Activated CD4-positive, alpha-beta T cell treated with anti-CD3 and anti-CD28 coated beads for 36 hours (primary cell): ENCODE measurements around the gene TMEFF1. TPM values are rescaled to one million over a fixed set of nuclear protein-coding genes. Genes with fewer than 3 reads are reported as not detected.

Experiments used
- ATAC-seq: fragments of 200-7000 bp; cut with Tn5 transposase; one replicate; pipeline ENCODE4 v1.10.0; 2021; ENCODE audit warnings: mild to moderate bottlenecking, moderate library complexity
- CTCF ChIA-PET: fragments of 350-600 bp; sonication (Branson Sonifier 250); formaldehyde crosslinking; loops from one replicate; lab custom pipeline; 2021; ENCODE audit warnings: antibody characterized with exemption; lab: Charles Lee
- POLR2A ChIA-PET: fragments of 350-600 bp; sonication (Branson Sonifier 250); formaldehyde crosslinking; loops from one replicate; lab custom pipeline; 2021; ENCODE audit warnings: antibody characterized with exemption, inconsistent platforms; lab: Charles Lee
- DNase-seq: peaks from one replicate; pipeline ENCODE4 v3.0.0-alpha.2; 2020
- H3K27ac Mint-ChIP-seq: one replicate; pipeline ENCODE4 v1.8.0; 2021; ENCODE audit warnings: mixed read lengths
- H3K27me3 Mint-ChIP-seq: one replicate; pipeline ENCODE4 v1.8.0; 2021; ENCODE audit warnings: mixed read lengths
- H3K36me3 Mint-ChIP-seq: one replicate; pipeline ENCODE4 v1.8.0; 2021; ENCODE audit warnings: low read depth, mixed read lengths
- H3K4me1 Mint-ChIP-seq: one replicate; pipeline ENCODE4 v1.8.0; 2021; ENCODE audit warnings: mixed read lengths
- H3K4me3 Mint-ChIP-seq: one replicate; pipeline ENCODE4 v1.8.0; 2021; ENCODE audit warnings: mild to moderate bottlenecking, moderate library complexity, mixed read lengths
- H3K9me3 Mint-ChIP-seq: one replicate; pipeline ENCODE4 v1.8.0; 2021; ENCODE audit warnings: low read depth, mixed read lengths
- intact Hi-C, 2 experiments: fragments of 100-400 bp; cut with DNase I in 1 of 2; cut with micrococcal nuclease in 1 of 2; formaldehyde crosslinking; loops; one replicate each; pipeline versions ENCODE4 v1.14.2 to v1.15.1; 2022 to 2024; cut with DNase I, micrococcal nuclease
- total RNA-seq, 2 experiments: library from RNA; stranded (reverse); gene quantifications; one replicate each; pipeline ENCODE4 v1.2.3, GENCODE V29; 2021

TMEFF1 gene
- total RNA-seq, 2 experiments from 2014 or later: 0.27 TPM; not detected in 1

- ATAC-seq: no peak
- intact Hi-C loops: no loop called here
- Mint-ChIP-seq H3K27me3 (no peaks in the 10 kb centered on the region), H3K4me1 (no peaks in the 10 kb centered on the region), H3K4me3 (no peak overlapping the region), H3K27ac (no peak overlapping the region), H3K9me3 (peaks cover 4% of the 10 kb centered on the region), H3K36me3 (peaks cover 4% of the 10 kb centered on the region)
- ChIA-PET CTCF (interaction anchor here (1.5 kb wide), 1 partner anchor 11 kb away, joined by 3 read pairs; no protein-coding TSS in a partner anchor), POLR2A (no interaction called here)
- DNase-seq: no peak
Observed at GRCh38 chr9:100540327-100540726, 67.4 kb downstream of the TMEFF1 start.

GRCh38 chr9:100549048-100549447 is 76.1 kb downstream of the TMEFF1 start:
- Mint-ChIP-seq H3K9me3 (peaks cover 4% of the 10 kb centered on the region), H3K4me3 (no peak overlapping the region), H3K36me3 (peaks cover 8% of the 10 kb centered on the region), H3K27ac (no peak overlapping the region), H3K27me3 (no peaks in the 10 kb centered on the region), H3K4me1 (no peaks in the 10 kb centered on the region)
- POLR2A ChIA-PET: no interaction called here
- intact Hi-C loops: no loop called here
- CTCF ChIA-PET: interaction anchor here (1.3 to 1.9 kb wide), 2 partner anchors 8 to 10 kb away, joined by 3 to 4 read pairs; no protein-coding TSS in a partner anchor
- no peak for DNase-seq
- no peak for ATAC-seq

DNA sequence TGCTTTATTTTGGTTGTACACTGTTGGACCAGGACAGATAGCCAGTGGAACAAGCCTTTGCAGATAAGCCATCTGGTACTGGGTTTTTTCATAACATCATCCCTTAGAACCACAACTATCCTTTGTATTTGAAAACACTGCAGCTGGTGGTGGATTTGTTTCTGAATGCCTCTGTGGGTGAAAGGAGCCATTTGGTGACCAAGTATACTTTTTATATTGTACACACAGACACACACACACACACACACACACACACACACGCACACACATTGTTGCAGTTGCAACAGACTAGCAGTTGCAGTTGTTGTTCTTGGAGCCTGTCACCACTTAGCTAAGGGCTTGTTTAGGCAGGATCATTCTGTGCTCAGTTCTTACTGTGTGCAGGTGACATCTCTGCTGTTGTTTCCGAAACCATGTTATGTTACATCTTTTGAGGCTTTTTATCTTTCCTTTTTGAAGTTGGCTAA is 82.0 kb downstream of the TMEFF1 start:
- Mint-ChIP-seq H3K4me3 (no peak overlapping the region), H3K4me1 (no peaks in the 10 kb centered on the region), H3K36me3 (no peaks in the 10 kb centered on the region), H3K27ac (no peak overlapping the region), H3K27me3 (no peaks in the 10 kb centered on the region), H3K9me3 (no peaks in the 10 kb centered on the region)
- DNase-seq: no peak
- intact Hi-C loops: no loop called here
- no peak for ATAC-seq
- ChIA-PET POLR2A (interaction anchor here (0.6 kb wide), 1 partner anchor 78 kb away, joined by 12 read pairs; no protein-coding TSS in a partner anchor), CTCF (no interaction called here)

GRCh38 chr9:100555471-100555870 is 82.5 kb downstream of the TMEFF1 start:
- CTCF ChIA-PET: no interaction called here

GRCh38 chr9:100557053-100557452 is 84.1 kb downstream of the TMEFF1 start:
- no peaks in the 10 kb centered on the region for H3K9me3 Mint-ChIP-seq
- DNase-seq (no peak), ATAC-seq (no peak)
- POLR2A ChIA-PET: no interaction called here
- H3K27ac Mint-ChIP-seq: no peak overlapping the region
- no peaks in the 10 kb centered on the region for H3K27me3 Mint-ChIP-seq
- intact Hi-C loops: no loop called here
- H3K36me3 Mint-ChIP-seq: no peaks in the 10 kb centered on the region
- no peaks in the 10 kb centered on the region for H3K4me1 Mint-ChIP-seq
- CTCF ChIA-PET: interaction anchor here (1.0 kb wide), 2 partner anchors 8 to 39 kb away, joined by 3 read pairs; no protein-coding TSS in a partner anchor
- no peak overlapping the region for H3K4me3 Mint-ChIP-seq

More at GRCh38 chr9:100555471-100555870, 82.5 kb downstream of the TMEFF1 start:
- no peaks in the 10 kb centered on the region for H3K27me3 Mint-ChIP-seq
- POLR2A ChIA-PET: no interaction called here
- H3K4me3 Mint-ChIP-seq: no peak overlapping the region
- intact Hi-C loops: no loop called here
- no peaks in the 10 kb centered on the region for H3K9me3 Mint-ChIP-seq
- DNase-seq: no peak
- H3K36me3 Mint-ChIP-seq: no peaks in the 10 kb centered on the region
- ATAC-seq: no peak
- H3K27ac Mint-ChIP-seq: no peak overlapping the region
- no peaks in the 10 kb centered on the region for H3K4me1 Mint-ChIP-seq

GRCh38 chr9:100561256-100561655 is 88.3 kb downstream of the TMEFF1 start:
- H3K36me3 Mint-ChIP-seq: no peaks in the 10 kb centered on the region
- intact Hi-C loops: no loop called here
- H3K27me3 Mint-ChIP-seq: no peaks in the 10 kb centered on the region
- no peak for ATAC-seq
- ChIA-PET CTCF (no interaction called here), POLR2A (no interaction called here)
- no peak overlapping the region for H3K27ac Mint-ChIP-seq
- H3K4me3 Mint-ChIP-seq: no peak overlapping the region
- H3K4me1 Mint-ChIP-seq: no peaks in the 10 kb centered on the region
- no peak for DNase-seq
- H3K9me3 Mint-ChIP-seq: no peaks in the 10 kb centered on the region

- H3K4me3 Mint-ChIP-seq: no peak overlapping the region
- CTCF ChIA-PET: no interaction called here
- ATAC-seq (no peak), DNase-seq (no peak)
- H3K36me3 Mint-ChIP-seq: no peaks in the 10 kb centered on the region
- H3K9me3 Mint-ChIP-seq: peaks cover 2% of the 10 kb centered on the region
- no peaks in the 10 kb centered on the region for H3K27me3 Mint-ChIP-seq
- POLR2A ChIA-PET: no interaction called here
- H3K27ac Mint-ChIP-seq: no peak overlapping the region
- no peaks in the 10 kb centered on the region for H3K4me1 Mint-ChIP-seq
- intact Hi-C loops: no loop called here
Observed at GRCh38 chr9:100567856-100568255, 94.9 kb downstream of the TMEFF1 start.

DNA sequence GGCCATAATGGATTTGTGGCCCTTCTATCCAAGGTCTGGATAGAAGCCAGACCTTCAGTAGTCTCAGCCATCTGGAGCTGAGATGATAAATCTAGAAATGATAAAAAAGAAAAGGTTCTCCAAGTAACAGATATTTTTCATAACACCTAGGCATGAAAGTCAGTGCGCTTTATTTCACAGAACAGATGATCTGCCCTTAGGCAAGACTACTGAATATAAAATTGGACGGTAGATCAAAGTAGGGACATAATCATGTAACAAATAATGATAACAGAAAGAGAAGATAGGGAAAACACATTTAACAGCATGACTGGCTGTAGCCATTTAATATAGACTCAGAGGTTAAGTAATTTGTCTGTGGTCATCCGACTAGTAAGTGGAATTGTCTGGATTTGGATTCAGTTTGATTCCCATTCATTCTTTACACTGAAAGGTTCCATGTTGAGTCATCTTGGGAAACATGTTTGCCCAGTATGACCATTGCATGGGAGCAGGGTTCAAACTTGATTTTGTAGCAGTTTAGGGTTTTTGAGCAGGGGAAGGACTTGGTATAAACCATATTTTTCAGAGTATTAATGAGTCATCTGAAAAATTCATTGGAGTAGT is 100.8 kb downstream of the TMEFF1 start:
- Mint-ChIP-seq H3K4me3 (no peak overlapping the region), H3K4me1 (no peaks in the 10 kb centered on the region), H3K9me3 (peaks cover 2% of the 10 kb centered on the region), H3K36me3 (no peaks in the 10 kb centered on the region), H3K27ac (no peak overlapping the region), H3K27me3 (no peaks in the 10 kb centered on the region)
- ATAC-seq: no peak
- intact Hi-C loops: no loop called here
- no peak for DNase-seq
- POLR2A ChIA-PET: no interaction called here
- CTCF ChIA-PET: interaction anchor here (1.2 kb wide), 1 partner anchor 22 kb away, joined by 3 read pairs; no protein-coding TSS in a partner anchor

DNA sequence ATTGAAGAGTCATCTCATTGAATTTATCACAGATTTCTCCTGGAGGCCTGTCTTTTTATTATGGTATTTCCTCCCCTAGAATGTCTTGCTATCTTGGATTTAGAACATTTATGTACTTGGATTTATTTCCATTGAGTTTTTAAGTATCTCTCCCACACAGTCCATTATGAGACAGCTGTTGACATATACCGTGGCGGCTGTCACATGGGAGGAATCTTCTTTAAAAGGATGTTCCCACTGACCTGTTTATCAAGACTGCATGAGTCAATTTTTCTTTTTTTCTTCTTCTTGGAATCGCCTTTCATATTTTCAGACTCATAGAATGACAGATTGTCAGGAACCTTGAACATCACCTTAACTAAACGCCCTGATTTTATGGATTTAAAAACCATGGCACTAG is 102.1 kb downstream of the TMEFF1 start:
- Mint-ChIP-seq H3K4me3 (no peak overlapping the region), H3K27me3 (no peaks in the 10 kb centered on the region), H3K36me3 (no peaks in the 10 kb centered on the region), H3K9me3 (no peaks in the 10 kb centered on the region), H3K27ac (no peak overlapping the region), H3K4me1 (no peaks in the 10 kb centered on the region)
- ChIA-PET CTCF (no interaction called here), POLR2A (no interaction called here)
- ATAC-seq (no peak), DNase-seq (no peak)
- intact Hi-C loops: no loop called here

GRCh38 chr9:100575765-100576386 is 102.9 kb downstream of the TMEFF1 start:
- Mint-ChIP-seq H3K27me3 (no peaks in the 10 kb centered on the region), H3K4me1 (no peaks in the 10 kb centered on the region), H3K4me3 (no peak overlapping the region), H3K9me3 (no peaks in the 10 kb centered on the region), H3K27ac (no peak overlapping the region), H3K36me3 (no peaks in the 10 kb centered on the region)
- ChIA-PET CTCF (interaction anchor here (0.6 kb wide), 1 partner anchor 122 kb away, joined by 4 read pairs; no protein-coding TSS in a partner anchor), POLR2A (no interaction called here)
- no peak for DNase-seq
- ATAC-seq: no peak
- intact Hi-C loops: no loop called here

GRCh38 chr9:100577776-100578448 is 105.0 kb downstream of the TMEFF1 start, which contains the start of gene CAVIN4:
CAVIN4 (plus strand) TSS chr9:100578079; CDS start chr9:100578144, 65 bp downstream.
- H3K27ac Mint-ChIP-seq: no peak within 1 kb of the TSS
- ChIA-PET POLR2A (no interaction called here), CTCF (interaction anchor here (0.5 to 0.6 kb wide), 2 partner anchors 22 to 701 kb away, joined by 3 read pairs; no protein-coding TSS in a partner anchor)
- H3K4me1 Mint-ChIP-seq: no peaks in the 10 kb centered on the region
- no peak for DNase-seq
- H3K9me3 Mint-ChIP-seq: no peaks in the 10 kb centered on the region
- intact Hi-C loops: no loop called here
- H3K36me3 Mint-ChIP-seq: no peaks in the 10 kb centered on the region
- H3K27me3 Mint-ChIP-seq: no peaks in the 10 kb centered on the region
- H3K4me3 Mint-ChIP-seq: no peak within 1 kb of the TSS
- ATAC-seq: no peak
